K562 (cell line): Measurements from ENCODE around the gene CDIPT. TPM values are rescaled to one million over a fixed set of nuclear protein-coding genes. Genes with fewer than 3 reads are reported as not detected.

Experiments
- NKRF ChIP-seq: fragments of 450-650 bp; IDR thresholded peaks from 2 replicates; pipeline ENCODE4 v1.6.1; 2016; ENCODE audit warnings: borderline replicate concordance
- POLR2AphosphoS2 ChIP-seq: IDR thresholded peaks from 2 replicates; pipeline ENCODE4 v1.6.1; 2012; ENCODE audit warnings: low read length, improper control_type of control experiment
- RERE ChIP-seq: sonication (generic); formaldehyde crosslinking; IDR thresholded peaks from 2 replicates; pipeline ENCODE4 v1.8.0; 2023; ENCODE audit warnings: missing genetic modification reagents, mild to moderate bottlenecking, borderline replicate concordance
- ZBTB40 ChIP-seq, 2 experiments: fragments of 450-650 bp in 1 of 2; sonication (generic) in 1 of 2; formaldehyde crosslinking in 1 of 2; IDR thresholded peaks; 2 replicates each; pipeline versions ENCODE4 v1.7.1 to v1.9.0; 2016 to 2022; ENCODE audit warnings: inconsistent platforms in 1 of 2, mild to moderate bottlenecking in 1 of 2, missing genetic modification reagents in 1 of 2
- ZNF512 ChIP-seq: IDR thresholded peaks from 2 replicates; pipeline ENCODE4 v1.6.1; 2016; ENCODE audit warnings: missing genetic modification characterization, missing compliant biosample characterization
- polyA plus RNA-seq, 8 experiments: library from polyadenylated mRNA; depleted of rRNA in 4 of 8; stranded (reverse) in 5 of 8; unstranded in 3 of 8; fragments of >200 nt; fragmentation: Nextera tagmentation in 2 of 8; fragmentation: Illumina TruSeq in 1 of 8; extraction: Ambion mirVana in 2 of 8; extraction: Trizol in 1 of 8; gene quantifications; 2 replicates each; pipeline versions ENCODE4 v1.2.1 to v1.2.3, GENCODE V29; 2011 to 2014; ENCODE audit warnings: inconsistent platforms in 1 of 8, missing spikeins in 1 of 8
- total RNA-seq, 7 experiments: library from RNA; depleted of rRNA in 6 of 7; stranded (reverse); fragments of >200 nt in 6 of 7; fragmentation: Illumina TruSeq in 2 of 7; extraction: Trizol in 2 of 7; gene quantifications; 2 replicates each; pipeline versions ENCODE4 v1.2.1 to v1.2.3, GENCODE V29; 2011 to 2021; ENCODE audit warnings: low replicate concordance in 1 of 7

Gene CDIPT
- total and polyA plus RNA-seq, 9 of the 15 experiments (the other 6 are each of a cell fraction or from before 2014, with no cell fraction given) = 1.3 to 37.0 (median 23.0) TPM

- TF ChIP-seq POLR2AphosphoS2 (peak; percentile 95), NKRF (no peak), RERE (CRISPR knock-in tag) (no peak), ZBTB40 (IDR thresholded peaks at IDR 0.05) (no peak), ZBTB40 (CRISPR knock-in tag; IDR thresholded peaks at IDR 0.05) (no peak), ZNF512 (no peak)
Observed at GRCh38 chr16:29811170-29811895, 51.7 kb downstream of the CDIPT start (continued).
